Measurements from ENCODE around the gene ITGB2.

ITGB2 gene

DNA sequence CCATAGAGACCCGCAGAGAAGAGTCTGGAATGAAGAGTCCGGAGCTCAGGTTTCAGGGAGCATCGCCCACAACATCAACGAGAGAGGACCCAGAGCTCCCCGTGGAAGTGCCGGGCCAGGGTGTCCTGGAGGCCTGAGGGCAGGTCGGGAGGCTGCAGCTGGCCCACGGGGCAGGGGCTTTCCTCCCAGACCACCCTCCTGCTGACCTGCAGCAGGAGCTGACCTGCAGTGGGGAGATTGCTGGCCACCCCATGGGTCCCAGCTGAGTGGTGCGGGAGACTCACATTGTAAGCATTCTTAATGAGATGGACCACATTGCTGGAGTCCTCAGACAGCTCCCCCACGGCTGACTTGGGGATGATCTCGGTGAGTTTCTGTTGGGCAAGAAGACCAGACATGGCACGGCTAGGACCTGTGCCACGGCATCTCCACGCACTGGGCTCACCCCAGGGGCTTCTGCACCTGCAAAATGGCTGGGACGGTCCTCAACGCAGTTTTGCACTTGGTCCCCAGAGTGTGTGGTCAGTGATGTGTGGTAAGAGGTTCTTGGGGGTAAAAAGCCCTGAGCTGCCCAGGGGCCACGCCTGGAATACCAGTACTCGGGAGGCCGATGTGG is 25.9 kb downstream of the ITGB2 start:
- no peak for DNase-seq

DNA sequence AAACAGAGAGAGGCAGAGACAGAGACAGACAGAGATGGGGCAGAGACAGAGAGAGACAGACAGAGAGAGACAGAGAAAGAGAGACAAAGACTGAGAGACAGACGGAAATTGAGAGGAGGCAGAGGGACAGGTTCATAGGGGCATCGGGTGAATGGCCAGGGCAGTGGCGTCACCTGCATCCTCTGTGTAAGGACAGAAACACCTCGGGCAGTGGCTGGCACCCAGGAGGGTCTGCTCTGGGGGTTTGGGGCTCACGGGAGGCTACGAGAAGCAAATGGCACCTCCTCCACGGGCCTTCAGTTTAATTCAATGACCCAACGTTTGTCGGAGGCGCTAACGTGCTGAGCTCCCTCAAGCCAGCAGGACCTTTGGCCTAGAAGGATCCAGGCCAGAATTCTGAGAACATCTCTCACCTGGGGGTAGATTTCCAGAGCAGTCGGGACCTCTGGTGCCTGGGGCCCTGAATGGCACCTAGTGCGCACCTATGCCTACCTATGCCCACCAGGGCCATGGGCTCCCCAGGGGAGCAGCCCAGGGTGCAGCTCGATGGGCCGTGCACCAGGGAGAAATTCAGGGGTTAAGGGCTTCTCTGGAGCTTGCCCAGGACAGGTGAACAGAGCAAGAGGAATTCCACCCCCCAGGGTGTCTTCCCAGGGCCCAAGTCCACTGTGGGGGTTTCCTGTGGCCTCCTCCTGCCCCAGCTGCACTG is 26.6 kb downstream of the ITGB2 start:
- DNase-seq, result no peak

DNA sequence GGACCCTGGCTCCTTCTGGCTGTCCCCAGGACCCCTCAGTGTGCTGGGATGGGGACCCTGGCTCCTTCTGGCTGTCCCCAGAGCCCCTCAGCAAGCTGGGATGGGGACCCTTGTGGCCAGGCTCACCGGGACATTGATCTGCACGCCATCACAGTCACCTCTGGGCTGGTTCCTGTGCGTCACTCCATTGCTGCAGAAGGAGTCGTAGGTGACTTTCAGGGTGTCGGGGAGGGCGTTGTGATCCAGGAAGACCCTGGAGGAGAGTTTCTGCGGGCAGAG is 27.5 kb downstream of the ITGB2 start:
- DNase-seq, result no peak

DNA sequence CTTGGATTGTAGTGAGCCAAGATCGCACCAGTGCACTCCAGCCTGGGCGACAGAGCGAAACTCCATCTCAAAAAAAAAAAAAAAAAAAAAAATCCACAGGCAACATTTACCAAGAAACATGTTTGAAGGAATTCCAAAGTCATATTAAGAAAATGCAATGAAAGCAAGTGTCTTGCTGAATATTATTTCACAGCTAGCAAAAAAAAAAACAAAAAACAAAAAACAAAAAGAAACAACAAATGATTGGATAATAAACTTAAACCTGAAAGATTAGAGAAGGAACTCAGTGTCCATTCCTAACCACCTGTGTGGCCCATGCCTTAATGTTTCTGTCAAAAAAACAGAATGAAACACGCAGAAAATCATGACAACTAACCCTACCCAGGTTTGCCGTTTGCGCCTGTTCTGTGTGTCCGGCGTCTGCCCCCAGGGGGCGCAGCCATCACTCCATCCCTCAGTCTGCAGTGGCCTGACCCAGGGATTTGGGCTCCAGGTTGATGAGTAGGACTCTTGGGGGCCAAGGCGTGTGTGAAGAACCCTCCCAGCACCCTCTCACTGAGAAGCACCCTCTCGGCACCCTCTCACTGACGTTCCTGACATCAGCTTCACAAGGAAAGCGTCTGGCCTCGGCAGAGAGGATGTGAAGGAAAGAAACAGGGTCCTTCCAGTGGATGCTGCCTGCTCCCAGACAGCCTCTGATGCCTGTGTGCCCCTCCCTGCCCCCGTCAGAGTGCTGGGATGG is 28.0 kb downstream of the ITGB2 start:
- peak; percentile 8 for DNase-seq

DNA sequence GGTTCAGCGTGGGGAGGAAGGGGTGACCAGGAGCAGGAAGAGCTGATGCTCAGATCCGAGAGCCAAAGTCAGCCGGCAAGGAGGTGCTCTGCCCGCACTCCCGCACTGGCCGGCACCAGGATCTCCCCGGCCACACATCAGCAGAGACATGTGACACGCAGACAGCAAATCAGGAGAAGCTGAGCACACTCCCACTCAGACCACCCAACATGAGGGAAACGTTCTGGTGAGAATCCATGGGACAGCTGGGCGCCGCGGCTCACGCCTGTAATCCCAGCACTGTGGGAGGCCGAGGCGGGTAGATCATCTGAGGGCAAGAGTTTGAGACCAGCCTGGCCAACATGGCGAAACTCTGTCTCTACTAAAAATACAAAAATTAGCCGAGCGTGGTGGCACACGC is 28.6 kb downstream of the ITGB2 start:
- no peak for DNase-seq

DNA sequence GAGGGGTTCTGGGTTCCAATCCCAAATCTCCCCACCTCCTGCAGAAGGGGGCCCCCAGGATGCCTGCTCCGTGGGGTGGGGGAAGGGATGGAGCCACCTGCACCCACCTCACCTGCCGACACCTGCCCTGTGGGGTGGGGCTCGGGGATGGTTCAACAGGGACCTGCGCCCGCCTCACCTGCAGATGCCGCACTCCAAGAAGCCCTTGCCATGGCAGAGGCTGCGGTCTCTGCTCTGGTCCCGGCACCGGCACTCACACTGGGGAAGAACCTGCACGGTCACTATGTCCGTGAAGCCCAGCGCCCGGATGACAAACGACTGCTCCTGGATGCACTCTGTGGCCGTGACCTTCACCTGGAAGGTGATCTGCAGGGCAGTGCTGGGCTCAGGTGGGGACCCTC is 29.1 kb downstream of the ITGB2 start:
- DNase-seq, result no peak

DNA sequence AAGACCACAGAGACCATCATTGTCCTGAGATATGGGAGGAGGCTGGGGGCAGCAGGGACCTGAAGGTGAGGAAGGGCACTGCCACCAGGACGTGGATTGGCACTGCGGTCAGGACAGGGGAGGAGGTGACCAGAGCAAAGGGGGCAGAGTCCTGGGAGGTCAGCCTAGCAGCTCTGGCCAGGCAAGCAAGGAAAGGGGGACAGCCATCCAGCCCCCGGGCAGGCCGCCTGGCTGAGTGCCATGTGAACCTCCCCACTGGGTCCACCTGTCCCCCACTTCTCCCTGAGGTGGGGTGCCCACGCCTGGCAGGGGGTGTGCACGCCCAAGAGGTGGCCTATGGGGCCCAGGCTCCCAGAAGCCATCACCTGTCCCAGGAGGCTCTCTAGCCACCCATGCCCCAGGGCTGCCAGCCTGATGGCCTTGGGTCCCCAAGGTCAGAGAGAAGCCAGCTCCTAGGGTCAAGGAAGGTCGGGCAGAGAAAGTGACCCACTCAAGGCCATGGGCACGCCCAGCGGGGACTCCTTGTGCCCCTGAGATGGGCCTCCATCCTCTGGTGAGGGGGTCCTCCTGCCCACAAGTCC is 29.6 kb downstream of the ITGB2 start:
- no peak for DNase-seq

DNA sequence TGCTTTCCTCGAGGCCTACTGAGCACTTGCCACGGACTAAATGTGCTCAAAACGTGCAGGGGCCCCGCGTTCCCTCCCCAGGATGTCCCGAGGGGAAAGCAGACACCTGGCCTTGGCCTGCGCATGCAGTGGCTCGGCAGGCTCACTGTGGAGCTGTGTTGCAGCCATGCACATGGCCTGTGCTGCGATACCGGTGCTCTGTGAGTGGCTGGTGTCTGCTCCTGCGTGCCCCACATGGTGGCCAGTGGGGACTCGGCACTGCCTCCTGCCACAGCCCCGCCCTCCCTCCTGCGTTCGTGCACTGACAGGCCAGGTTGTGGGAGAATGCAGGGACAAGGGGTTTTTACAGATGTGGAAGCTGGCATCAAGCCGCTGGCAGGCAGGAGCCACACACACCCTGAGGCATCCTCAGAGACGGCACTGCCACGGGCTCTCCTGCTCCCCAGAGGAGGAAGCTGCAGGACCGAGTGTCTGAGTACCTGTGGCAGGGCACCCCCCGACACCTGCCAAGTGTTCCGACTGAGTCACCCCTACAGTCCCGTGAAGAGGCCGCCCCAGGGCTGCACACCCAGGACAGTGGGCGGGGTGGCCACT is 30.3 kb downstream of the ITGB2 start:
- DNase-seq, result no peak

DNA sequence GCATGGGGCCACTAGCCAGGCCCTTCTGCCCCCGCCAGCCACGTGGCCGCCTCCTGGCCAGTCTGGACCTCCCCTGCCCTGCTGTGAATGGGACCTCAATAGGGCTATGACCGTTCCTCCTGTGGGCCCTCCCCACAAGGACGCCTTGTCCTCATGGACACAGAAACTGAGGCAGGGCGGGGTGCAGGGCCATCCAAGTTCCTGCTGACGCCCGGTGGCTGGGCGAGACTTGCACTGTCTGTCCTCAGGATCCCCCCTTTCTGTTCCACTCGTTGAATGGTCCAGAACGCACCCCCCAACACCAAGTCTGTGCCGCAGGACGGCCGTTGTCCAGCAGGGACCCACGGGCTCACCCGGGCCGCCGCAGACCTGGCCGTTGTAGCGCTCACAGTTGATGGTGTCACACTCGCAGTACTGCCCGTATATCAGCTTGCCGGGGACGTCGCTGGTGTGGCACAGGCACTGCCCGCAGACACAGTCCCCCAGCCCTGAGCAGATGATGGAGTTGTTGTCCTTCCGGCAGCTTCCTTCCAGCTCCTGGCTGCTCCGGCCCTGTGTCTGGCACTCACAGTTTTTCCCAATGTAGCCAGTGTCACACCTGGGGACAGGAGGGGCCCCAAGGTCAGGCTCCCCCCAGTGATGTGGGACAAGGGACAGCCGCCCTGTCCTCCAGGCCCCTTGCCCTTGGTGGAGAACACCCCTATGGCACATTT is 30.9 kb downstream of the ITGB2 start:
- DNase-seq, result no peak

DNA sequence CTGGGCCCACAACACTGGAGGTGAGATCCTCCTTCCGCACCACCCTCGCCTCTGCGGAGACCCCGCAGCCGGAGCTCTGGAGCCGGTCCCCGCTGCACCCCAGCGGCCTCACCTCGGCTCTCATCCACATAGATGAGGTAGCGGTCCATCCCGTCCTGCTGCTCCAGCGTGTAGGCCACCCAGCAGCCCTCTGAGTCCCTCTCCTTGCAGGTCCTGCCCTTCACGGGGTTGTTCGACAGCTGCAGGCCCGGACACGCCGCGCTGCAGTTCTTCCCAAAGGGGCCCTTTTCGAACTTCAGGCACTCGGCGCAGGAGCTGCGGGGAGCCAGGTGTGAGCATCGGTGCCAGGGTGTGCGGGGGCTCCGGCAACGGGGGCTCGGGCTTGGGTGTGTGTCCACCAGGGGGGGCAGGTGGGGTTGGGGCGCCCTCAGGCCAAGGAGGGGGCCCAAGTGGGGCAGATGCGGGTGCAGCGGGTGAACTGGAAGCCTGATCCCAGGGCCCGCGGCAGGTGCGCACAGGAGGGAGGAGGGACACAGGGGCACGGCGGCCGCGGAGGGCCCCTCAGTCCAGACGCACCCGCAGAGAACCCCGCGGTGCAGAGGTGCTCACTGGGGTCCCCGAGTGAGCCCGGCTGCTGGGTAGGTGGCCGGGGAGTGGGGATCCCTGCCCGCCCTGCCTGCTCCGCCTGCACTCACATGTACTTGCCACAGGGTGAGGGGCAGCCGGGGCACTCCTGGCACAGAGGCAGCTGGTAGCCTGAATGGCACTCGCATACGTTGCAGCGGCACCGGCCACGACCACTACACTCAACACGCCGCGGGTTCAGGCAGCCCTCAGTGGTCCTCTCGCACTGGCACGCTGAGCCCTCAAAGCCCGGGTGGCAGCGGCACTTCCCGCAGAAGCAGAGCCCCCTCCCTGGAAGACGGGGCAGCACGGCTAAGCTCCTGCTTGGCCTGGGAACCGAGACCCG is 31.8 kb downstream of the ITGB2 start:
- DNase-seq, result no peak

DNA sequence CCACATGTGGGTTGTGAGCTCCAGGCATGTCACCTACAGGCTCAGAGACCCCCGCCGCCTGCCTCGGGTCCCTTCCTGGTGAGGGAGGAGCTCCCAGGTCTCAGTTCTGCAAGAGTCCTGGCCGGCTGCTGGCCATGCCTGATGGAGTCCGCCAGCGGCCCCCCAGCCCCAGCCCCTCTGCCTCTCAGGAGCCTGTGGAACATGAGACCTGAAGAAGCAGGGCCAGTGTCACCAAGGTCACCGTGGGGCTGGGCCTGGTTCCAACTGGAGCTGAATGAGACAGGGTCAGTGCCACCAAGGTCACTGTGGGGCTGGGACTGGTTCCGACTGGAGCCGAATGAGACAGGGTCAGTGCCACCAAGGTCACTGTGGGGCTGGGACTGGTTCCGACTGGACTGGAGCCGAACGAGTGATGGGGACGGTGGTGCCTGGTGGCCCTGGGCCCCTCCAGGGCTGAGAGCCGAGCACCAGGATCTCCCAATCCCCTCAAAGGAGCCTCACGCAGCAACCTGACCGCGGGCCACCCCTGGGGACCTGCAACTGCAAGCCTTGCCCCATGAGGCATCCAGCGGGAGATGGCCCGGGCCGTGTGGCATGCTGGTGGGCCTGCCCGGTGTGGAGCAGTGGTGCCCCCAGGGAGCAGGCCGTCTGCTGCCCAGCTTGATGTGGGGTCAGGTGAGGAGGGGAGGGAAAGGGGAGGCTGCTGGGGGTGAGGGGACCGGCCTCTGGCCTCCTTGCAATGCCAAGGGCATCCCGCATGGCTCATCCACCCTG is 32.7 kb downstream of the ITGB2 start:
- DNase-seq, result no peak

DNA sequence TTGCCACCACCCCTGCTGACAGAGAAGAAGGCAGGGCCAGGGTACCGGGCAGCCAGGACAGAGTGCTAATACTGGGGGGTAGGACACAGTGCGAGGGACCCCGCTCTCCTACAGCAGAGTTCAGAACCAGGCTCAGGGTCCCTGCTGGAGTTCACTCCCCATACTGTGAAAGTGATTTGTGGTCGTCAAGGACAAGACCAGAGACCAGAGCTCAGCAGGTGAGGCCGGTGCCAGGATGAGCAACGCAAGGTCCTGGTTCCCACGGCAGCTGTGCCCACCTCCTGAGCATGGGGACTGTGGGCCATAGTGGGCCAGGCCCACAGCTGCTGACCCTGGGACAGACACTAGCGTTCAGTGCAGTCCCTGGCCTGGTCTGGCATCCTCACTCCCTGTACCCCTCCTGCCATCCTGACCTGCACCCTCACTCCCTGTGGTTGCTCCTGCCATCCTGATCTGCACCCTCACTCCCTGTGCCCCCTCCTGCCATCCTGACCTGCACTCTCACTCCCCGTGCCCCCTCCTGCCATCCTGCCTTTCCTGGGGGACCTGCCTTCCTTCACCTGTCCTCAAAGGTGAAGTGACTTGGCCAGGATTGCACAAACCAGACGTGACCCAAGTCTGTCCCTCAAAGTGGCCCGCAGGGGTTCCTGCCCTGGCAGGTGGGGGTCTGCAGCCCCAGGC is 33.4 kb downstream of the ITGB2 start:
- DNase-seq, result no peak

DNA sequence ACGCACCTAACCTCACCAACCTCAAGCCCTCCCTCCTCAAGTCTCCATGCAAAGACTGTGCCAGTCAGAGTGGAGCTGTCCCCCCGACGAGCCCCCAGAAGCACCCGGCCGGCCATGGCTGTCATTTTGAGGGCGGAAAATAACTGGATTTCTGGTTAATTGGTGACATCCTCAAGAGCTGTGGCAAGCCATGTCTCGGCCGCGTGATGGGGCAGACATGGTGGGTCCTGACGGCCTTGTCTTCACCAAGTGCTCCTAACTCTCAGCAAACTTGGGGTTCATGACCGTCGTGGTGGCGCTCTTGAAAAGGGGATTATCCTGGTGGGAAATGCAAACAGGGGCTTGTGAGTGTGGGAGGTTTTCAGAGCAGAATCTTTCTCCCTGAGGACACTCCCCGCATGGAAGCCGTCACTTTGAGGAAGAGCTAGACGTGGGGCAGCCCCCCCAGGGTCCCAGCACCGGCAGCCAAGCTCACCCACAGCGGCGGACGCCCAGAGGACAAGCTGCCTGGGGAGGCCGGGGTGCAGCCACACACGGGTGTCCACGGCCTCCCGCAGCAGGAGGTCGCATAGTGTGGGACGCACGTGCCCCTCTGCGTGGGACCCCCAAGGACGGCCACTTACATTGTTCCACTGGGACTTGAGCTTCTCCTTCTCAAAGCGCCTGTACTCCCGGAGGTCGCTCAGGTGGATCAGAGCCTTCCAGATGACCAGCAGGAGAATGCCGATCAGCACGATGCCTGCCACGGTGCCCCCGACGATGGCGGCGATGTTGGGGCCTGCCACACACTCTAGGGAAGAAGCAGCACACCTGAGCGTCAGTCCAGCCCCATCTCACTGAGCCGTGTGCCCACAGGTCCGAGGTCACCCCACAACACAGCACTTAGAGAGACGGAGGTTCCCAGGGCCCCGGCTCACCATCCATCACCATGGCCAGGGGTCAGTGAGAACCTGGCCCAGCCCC is 34.3 kb downstream of the ITGB2 start:
- no peak for DNase-seq

DNA sequence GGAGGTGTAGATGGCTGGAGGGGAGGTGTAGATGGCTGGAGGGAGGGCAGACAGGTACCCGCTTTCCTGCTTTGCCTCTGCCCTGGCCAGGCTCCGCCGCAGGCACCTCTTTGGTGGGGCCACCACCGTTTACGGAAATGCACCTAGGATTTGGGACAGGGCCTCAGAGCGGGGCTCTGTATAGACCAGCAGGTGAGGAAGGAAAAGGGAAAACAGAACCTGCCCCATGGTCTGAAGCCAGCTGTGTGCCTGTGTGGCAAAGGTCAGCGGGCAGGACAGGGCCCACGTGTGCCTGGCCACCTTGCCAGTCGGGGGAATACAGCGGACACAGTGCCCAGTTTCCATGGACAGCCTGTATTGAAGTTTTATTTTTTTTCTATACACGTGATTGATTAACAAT is 35.1 kb downstream of the ITGB2 start:
- DNase-seq, result no peak

DNA sequence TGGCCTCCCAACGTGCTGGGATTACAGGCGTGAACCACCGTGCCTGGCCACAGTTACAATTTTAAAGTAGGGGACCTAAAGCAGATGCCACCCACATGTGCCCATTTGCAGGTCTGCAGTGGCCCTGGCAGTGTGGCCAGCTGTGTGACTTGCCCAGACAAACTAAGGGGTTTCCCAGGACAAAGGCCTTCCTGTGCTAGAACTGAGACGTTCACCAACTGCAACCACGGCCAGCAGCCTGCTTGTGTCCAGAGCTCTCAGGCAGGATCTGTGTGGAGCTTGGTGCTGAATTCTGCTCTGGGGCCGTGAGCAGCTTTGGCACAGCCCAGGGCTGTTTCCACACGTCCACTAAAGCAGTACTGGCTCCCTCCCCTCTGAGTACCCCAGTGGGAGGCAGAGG is 36.6 kb downstream of the ITGB2 start:
- DNase-seq, result no peak

DNA sequence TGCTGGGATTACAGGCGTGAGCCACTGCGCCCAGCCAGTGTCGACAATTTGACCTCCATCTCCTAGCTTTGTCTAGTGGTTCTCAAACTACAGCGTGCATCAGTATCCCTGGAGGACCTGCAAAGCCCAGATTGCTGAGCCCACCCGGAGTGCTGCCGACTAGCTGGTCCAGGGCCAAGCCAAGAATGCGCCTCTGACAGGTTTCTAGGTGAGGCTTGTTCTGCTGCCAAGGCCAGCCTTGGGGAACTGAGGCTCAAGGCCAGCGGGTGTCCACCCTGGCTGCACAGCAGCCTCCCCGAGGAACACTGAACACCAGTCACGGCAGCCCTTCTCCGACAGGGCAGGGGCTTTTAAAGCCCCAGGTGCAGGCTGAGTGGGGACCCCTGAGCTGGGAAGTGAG is 37.4 kb downstream of the ITGB2 start:
- DNase-seq, result no peak

DNA sequence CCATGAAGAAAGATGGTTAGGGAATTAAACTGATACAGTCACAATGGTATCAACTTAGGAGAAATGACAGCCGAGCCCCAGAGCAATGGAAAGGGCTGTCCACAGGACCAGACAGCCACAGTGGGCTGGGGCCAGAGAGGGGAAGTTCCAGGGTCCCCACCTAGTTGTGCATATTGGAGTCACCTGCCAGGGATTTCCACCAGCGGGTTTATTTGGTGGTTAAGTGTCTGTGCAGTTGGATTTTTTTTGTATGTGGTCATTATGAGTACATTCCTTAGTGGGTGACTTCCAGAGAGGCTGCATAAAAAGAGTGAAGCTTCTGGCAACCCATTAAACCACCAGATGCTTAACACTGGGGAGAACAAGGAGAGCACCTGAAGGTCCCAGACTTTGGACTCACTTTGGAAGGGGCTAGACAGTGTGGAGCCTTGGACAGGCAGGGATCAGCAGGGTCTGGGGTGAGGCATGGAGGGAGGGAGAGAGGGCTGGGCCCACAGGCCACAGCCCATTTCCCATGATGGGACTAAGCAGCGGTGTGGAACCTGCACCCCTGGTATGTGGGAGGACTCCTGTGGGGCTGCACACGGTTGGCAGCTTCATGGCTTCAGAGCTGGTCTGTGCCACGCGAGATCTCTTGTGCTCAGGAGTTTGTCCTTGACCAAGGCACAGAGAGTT is 39.4 kb downstream of the ITGB2 start:
- no peak for DNase-seq

DNA sequence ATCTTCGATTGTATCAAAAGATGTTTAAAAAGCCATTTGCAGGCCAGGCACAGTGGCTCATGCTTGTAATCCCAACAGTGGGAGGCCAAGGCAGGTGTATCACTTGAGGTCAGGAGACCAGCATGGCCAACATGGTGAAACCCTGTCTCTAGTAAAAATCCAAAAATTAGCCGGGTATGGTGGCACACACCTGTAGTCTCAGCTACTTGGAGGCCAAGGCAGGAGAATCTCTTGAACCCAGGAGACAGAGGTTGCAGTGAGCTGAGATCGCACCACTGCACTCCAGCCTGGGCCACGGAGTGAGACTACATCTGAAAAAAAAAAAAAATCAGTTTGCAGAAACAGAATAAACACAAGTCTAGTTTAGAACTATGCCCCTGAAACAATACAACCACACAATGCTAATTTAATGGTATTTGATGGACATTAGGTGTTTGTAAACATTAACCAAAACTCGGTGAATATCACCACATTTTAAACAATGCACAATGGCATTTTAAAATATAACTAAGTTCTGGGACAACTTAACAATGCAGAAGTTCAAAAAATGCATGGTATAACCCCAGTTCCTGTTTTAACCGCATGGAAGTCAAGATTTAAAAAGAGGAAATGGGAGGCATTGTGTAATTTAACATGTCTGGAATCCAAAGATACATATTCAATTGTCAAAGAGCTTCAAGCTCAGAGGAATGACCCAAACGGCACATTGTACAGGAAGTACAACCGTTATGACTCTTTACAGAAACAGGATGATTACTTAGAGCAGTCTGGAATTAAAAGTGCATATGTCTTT is 40.1 kb downstream of the ITGB2 start:
- DNase-seq, result no peak

Data from T1000 (cell line).